Measurements from ENCODE around the gene LMF1. TPM values are rescaled to one million over a fixed set of nuclear protein-coding genes. Genes with fewer than 3 reads are reported as not detected.

LMF1 gene
- total and polyA plus RNA-seq, 2 donors (not counting 1 experiment from before 2014, with no cell fraction given), result 36.4 to 63.2 TPM

DNA sequence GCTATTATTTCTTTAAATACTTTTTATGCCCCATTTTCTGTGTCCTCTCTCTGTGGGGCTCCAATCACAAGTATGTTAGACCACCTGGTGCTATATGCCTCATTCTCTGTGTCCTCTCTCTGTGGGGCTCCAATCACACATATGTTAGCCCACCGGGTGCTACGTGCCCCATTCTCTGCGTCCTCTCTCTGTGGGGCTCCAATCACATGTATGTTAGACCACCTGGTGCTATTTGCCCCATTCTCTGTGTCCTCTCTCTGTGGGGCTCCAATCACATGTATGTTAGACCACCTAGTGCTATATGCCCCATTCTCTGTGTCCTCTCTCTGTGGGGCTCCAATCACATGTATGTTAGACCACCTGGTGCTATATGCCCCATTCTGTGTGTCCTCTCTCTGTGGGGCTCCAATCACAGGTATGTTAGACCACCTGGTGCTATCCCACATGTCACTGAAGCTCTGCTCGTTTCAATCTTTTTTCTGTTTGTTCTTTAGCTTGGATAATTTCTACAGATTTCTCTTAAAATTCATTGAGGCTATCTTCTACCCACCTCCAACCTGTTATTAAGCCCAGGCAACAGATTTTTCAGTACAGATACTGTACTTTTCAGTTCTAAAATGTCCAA lies 28.2 kb downstream of the LMF1 start:
- no peak overlapping the region for H3K27ac ChIP-seq (ENCODE audit: low read length in 2 of 2)
- CTCF ChIA-PET, result no interaction called here
- no peak overlapping the region for H3K4me3 ChIP-seq (ENCODE audit: control extremely low read depth in 1 of 5, extremely low read depth in 1 of 5, insufficient read depth in 1 of 5, low read depth in 2 of 5, low read length in 4 of 5)
- no peaks in the 10 kb centered on the region for H3K4me1 ChIP-seq (ENCODE audit: control insufficient read depth in 2 of 2, insufficient read depth in 2 of 2, low read length in 2 of 2)
- WGBS (ENCODE audit: insufficient coverage), result 95% methylated on average over 3 of the region's 4 CpGs
- no peaks in the 10 kb centered on the region for H4K20me1 ChIP-seq (ENCODE audit: control insufficient read depth, insufficient read depth, low read length, poor library complexity, severe bottlenecking)
- no peaks in the 10 kb centered on the region for H3K27me3 ChIP-seq (replicated peaks in 1 of 4; ENCODE audit: control extremely low read depth in 1 of 4, control insufficient read depth in 3 of 4, insufficient read depth in 4 of 4, low read length in 3 of 4)
- no peaks in the 10 kb centered on the region for H3K79me2 ChIP-seq (ENCODE audit: control insufficient read depth, insufficient read depth, low read length)
- H3K4me2 ChIP-seq (replicated peaks; ENCODE audit: low read depth, low read length, poor library complexity, severe bottlenecking), result no peak overlapping the region
- POLR2A ChIA-PET, result no interaction called here
- no peak overlapping the region for H3K27ac Mint-ChIP-seq
- H3K9ac ChIP-seq (ENCODE audit: low read length), result no peak overlapping the region
- H2AFZ ChIP-seq (ENCODE audit: insufficient read depth, low read depth, low read length, poor library complexity, severe bottlenecking), result no peak overlapping the region
- no peaks in the 10 kb centered on the region for H3K27me3 Mint-ChIP-seq
- ATAC-seq (ENCODE audit: low read depth) (no peak), DNase-seq (no peak)
- H3K36me3 ChIP-seq (replicated peaks in 1 of 2; ENCODE audit: control extremely low read depth in 1 of 2, control insufficient read depth in 1 of 2, extremely low read depth in 1 of 2, insufficient read depth in 2 of 2, low read length in 1 of 2), result peaks cover 9 to 27% of the 10 kb centered on the region in 2 experiments
- H3K9me3 Mint-ChIP-seq (ENCODE audit: insufficient read depth), result peaks cover 19% of the 10 kb centered on the region
- TF ChIP-seq, protein P1, sequence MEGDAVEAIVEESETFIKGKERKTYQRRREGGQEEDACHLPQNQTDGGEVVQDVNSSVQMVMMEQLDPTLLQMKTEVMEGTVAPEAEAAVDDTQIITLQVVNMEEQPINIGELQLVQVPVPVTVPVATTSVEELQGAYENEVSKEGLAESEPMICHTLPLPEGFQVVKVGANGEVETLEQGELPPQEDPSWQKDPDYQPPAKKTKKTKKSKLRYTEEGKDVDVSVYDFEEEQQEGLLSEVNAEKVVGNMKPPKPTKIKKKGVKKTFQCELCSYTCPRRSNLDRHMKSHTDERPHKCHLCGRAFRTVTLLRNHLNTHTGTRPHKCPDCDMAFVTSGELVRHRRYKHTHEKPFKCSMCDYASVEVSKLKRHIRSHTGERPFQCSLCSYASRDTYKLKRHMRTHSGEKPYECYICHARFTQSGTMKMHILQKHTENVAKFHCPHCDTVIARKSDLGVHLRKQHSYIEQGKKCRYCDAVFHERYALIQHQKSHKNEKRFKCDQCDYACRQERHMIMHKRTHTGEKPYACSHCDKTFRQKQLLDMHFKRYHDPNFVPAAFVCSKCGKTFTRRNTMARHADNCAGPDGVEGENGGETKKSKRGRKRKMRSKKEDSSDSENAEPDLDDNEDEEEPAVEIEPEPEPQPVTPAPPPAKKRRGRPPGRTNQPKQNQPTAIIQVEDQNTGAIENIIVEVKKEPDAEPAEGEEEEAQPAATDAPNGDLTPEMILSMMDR (IDR thresholded peaks at IDR 0.05), result no peak
- no peak for TF ChIP-seq EZH2 (IDR thresholded peaks at IDR 0.05; ENCODE audit: borderline replicate concordance, insufficient read depth, low read depth, low read length, poor library complexity, severe bottlenecking)
- H3K4me1 Mint-ChIP-seq, result no peaks in the 10 kb centered on the region
- no peak overlapping the region for H3K4me3 Mint-ChIP-seq
- intact Hi-C loops (cut with micrococcal nuclease), result no loop called here
- H3K9me3 ChIP-seq (ENCODE audit: control extremely low read depth in 1 of 3, control insufficient read depth in 2 of 3, insufficient read depth in 1 of 3, low read length in 2 of 3), result peaks cover 3 to 39% (median 16%) of the 10 kb centered on the region in 3 donors

DNA sequence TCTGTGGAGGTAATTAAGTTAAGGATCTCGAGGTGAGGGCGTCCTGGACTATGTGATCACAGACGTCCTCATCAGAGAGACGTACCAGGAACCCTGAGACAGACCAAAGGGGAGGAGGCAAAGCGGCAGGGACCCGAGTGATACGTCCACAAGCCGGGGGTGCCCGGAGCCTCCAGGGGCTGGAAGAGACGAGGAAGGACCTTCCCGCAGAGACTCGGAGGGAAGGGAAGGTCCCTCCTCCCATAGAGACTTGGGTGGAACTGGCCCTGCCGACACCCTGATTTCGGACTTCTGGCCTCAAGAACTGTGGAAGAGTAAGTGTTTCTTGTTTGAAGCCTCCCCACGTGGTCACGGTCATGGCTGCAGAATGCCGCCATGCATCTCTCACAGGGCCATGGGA lies 30.8 kb downstream of the LMF1 start:
- intact Hi-C loops (cut with micrococcal nuclease), result no loop called here

More for the DNA sequence above, 30.8 kb downstream of the LMF1 start:
- DNase-seq (no peak), ATAC-seq (ENCODE audit: low read depth) (no peak)
- WGBS (ENCODE audit: insufficient coverage), result 92% methylated on average over 12 of the region's 17 CpGs
- Histone ChIP-seq H3K9ac (ENCODE audit: low read length) (no peak overlapping the region), H2AFZ (ENCODE audit: insufficient read depth, low read depth, low read length, poor library complexity, severe bottlenecking) (no peak overlapping the region), H3K4me3 (ENCODE audit: control extremely low read depth in 1 of 5, extremely low read depth in 1 of 5, insufficient read depth in 1 of 5, low read depth in 2 of 5, low read length in 4 of 5) (no peak overlapping the region), H3K27ac (ENCODE audit: low read length in 2 of 2) (no peak overlapping the region), H3K4me2 (replicated peaks; ENCODE audit: low read depth, low read length, poor library complexity, severe bottlenecking) (no peak overlapping the region), H3K9me3 (ENCODE audit: control extremely low read depth in 1 of 3, control insufficient read depth in 2 of 3, insufficient read depth in 1 of 3, low read length in 2 of 3) (peaks cover 3 to 39% (median 16%) of the 10 kb centered on the region in 3 donors), H3K36me3 (replicated peaks in 1 of 2; ENCODE audit: control extremely low read depth in 1 of 2, control insufficient read depth in 1 of 2, extremely low read depth in 1 of 2, insufficient read depth in 2 of 2, low read length in 1 of 2) (peaks cover 7 to 9% of the 10 kb centered on the region in 2 experiments), H3K27me3 (replicated peaks in 1 of 4; ENCODE audit: control extremely low read depth in 1 of 4, control insufficient read depth in 3 of 4, insufficient read depth in 4 of 4, low read length in 3 of 4) (no peaks in the 10 kb centered on the region), H3K4me1 (ENCODE audit: control insufficient read depth in 2 of 2, insufficient read depth in 2 of 2, low read length in 2 of 2) (no peaks in the 10 kb centered on the region), H4K20me1 (ENCODE audit: control insufficient read depth, insufficient read depth, low read length, poor library complexity, severe bottlenecking) (no peaks in the 10 kb centered on the region), H3K79me2 (ENCODE audit: control insufficient read depth, insufficient read depth, low read length) (no peaks in the 10 kb centered on the region)
- Mint-ChIP-seq H3K27me3 (no peaks in the 10 kb centered on the region), H3K27ac (no peak overlapping the region), H3K4me1 (no peaks in the 10 kb centered on the region), H3K4me3 (no peak overlapping the region), H3K9me3 (ENCODE audit: insufficient read depth) (peaks cover 19% of the 10 kb centered on the region)
- POLR2A ChIA-PET, result no interaction called here
- no peak for TF ChIP-seq EZH2 (IDR thresholded peaks at IDR 0.05; ENCODE audit: borderline replicate concordance, insufficient read depth, low read depth, low read length, poor library complexity, severe bottlenecking)
- TF ChIP-seq, protein P1 (IDR thresholded peaks at IDR 0.05), result no peak
- CTCF ChIA-PET, result interaction anchor here (0.6 kb wide), 1 partner anchor 80 kb away, joined by 3 read pairs; no protein-coding TSS in a partner anchor

All from B cell (primary cell).